CD4-positive, CD25-positive, alpha-beta regulatory T cell (primary cell): Measurements from ENCODE around the gene KCNT1. TPM values are rescaled to one million over a fixed set of nuclear protein-coding genes. Genes with fewer than 3 reads are reported as not detected.

ENCODE experiments used
- ATAC-seq, 2 donors: fragments of 150-1000 bp; cut with Tn5 transposase; one replicate each; pipeline ENCODE4 v1.10.0; 2021; ENCODE audit warnings: low read depth in 2 of 2, moderate number of reproducible peaks in 2 of 2, moderate library complexity in 1 of 2
- DNase-seq, 3 donors: peaks; one replicate each; pipeline versions ENCODE4 v3.0.0 to v3.0.0-alpha.2; 2012 to 2022; ENCODE audit warnings: mixed read lengths in 1 of 3
- H3K27ac ChIP-seq: one replicate; pipeline ENCODE4 v1.7.0; 2013; ENCODE audit warnings: mild to moderate bottlenecking, low read length; ENCODE audit not compliant: insufficient read depth, poor library complexity, severe bottlenecking
- H3K27me3 ChIP-seq: one replicate; pipeline ENCODE4 v1.7.0; 2013; ENCODE audit warnings: low read length; ENCODE audit not compliant: control insufficient read depth, insufficient read depth
- H3K36me3 ChIP-seq: one replicate; pipeline ENCODE4 v1.7.0; 2013; ENCODE audit warnings: mild to moderate bottlenecking, low read length, moderate library complexity; ENCODE audit not compliant: control insufficient read depth, insufficient read depth
- H3K4me1 ChIP-seq: 2 replicates; pipeline ENCODE4 v1.7.0; 2013; ENCODE audit warnings: mild to moderate bottlenecking, low read length; ENCODE audit not compliant: insufficient read depth, control insufficient read depth, poor library complexity, severe bottlenecking
- H3K4me3 ChIP-seq: one replicate; pipeline ENCODE4 v1.7.0; 2013; ENCODE audit warnings: low read depth, mild to moderate bottlenecking, low read length, moderate library complexity
- H3K9me3 ChIP-seq, 2 experiments: 1 replicate in 1 of 2; 2 replicates in 1 of 2; pipeline ENCODE4 v1.7.0; 2013; ENCODE audit warnings: low read length in 2 of 2, mild to moderate bottlenecking in 1 of 2, moderate library complexity in 1 of 2; ENCODE audit not compliant: control insufficient read depth in 2 of 2
- H3K27ac Mint-ChIP-seq, 3 donors: one replicate each; pipeline ENCODE4 v1.8.0; 2020 to 2022; ENCODE audit warnings: mild to moderate bottlenecking in 3 of 3, mixed read lengths in 3 of 3, moderate library complexity in 2 of 3
- H3K27me3 Mint-ChIP-seq: one replicate; pipeline ENCODE4 v1.8.0; 2022; ENCODE audit warnings: mild to moderate bottlenecking, mixed read lengths
- H3K36me3 Mint-ChIP-seq: one replicate; pipeline ENCODE4 v1.8.0; 2020; ENCODE audit warnings: mixed read lengths
- H3K4me1 Mint-ChIP-seq, 4 donors: one replicate each; pipeline ENCODE4 v1.8.0; 2020 to 2022; ENCODE audit warnings: mixed read lengths in 4 of 4, mild to moderate bottlenecking in 1 of 4
- H3K4me3 Mint-ChIP-seq, 4 donors: one replicate each; pipeline ENCODE4 v1.8.0; 2020 to 2022; ENCODE audit warnings: mild to moderate bottlenecking in 4 of 4, mixed read lengths in 4 of 4, moderate library complexity in 3 of 4
- H3K9me3 Mint-ChIP-seq, 7 donors: one replicate each; pipeline ENCODE4 v1.8.0; 2020 to 2022; ENCODE audit warnings: mixed read lengths in 7 of 7, mild to moderate bottlenecking in 3 of 7, moderate library complexity in 2 of 7
- polyA plus RNA-seq, 4 donors: library from polyadenylated mRNA; unstranded; fragments of 300-500 nt; fragmentation: Illumina TruSeq; gene quantifications; one replicate each; pipeline ENCODE4 v1.2.3, GENCODE V29; 2021
- total RNA-seq: library from RNA; stranded (reverse); gene quantifications from one replicate; pipeline ENCODE4 v1.2.3, GENCODE V29; 2022

The KCNT1 gene
- total and polyA plus RNA-seq, 5 donors from 2014 or later = not detected

DNA sequence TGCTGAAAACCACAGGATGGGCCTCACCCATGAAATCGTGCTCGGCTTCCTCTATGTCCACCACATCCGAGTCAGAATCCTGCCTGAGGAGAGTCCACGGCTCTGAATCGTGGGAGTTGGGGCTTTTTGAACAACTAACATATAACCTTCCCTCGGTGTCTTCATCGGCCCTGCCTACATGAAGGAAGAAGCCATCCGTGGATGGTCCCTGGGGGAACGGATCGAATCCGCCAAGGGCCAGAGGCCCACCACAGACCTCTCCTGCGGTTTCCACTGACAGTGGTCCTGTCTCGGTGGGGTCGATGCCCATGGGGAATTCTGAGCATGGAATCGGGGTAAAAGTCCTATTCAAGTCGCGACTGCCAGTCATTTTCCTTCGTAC, 120.4 kb downstream of the KCNT1 start:
- H3K36me3 Mint-ChIP-seq = peaks cover 43% of the 10 kb centered on the region

DNA sequence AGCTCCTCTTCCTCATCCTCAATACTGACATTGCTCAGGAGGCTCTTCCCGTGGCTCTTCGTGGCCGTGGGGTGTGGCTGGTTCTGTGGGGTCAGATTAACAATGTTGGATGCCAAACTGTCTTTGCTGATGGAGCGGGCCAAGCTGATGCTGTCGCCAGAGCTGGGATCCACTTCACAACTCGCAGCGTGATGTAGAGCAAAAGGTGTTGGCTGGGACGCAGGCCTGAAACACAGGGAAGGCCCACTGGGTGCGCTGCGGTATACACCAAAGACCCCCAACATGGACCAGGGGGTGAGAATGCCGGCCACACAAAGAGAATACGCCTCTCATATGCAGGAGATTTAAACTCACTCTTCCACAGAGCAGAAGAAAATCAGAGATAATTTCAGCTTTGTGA, 121.1 kb downstream of the KCNT1 start:
- Mint-ChIP-seq H3K4me1 (peaks cover 0 to 10% (median 4%) of the 10 kb centered on the region in 4 donors), H3K27ac (no peak overlapping the region), H3K27me3 (no peaks in the 10 kb centered on the region), H3K4me3 (no peak overlapping the region), H3K36me3 (peaks cover 44% of the 10 kb centered on the region), H3K9me3 (peaks cover 0 to under 1% (median 0%) of the 10 kb centered on the region in 7 donors)
- H3K4me1 ChIP-seq = no peaks in the 10 kb centered on the region
- H3K27me3 ChIP-seq = no peaks in the 10 kb centered on the region
- no peak overlapping the region for H3K27ac ChIP-seq
- H3K9me3 ChIP-seq = peaks cover 0 to under 1% of the 10 kb centered on the region in 2 experiments
- no peak overlapping the region for H3K4me3 ChIP-seq
- DNase-seq (no peak), ATAC-seq (no peak)
- H3K36me3 ChIP-seq = peaks cover 67% of the 10 kb centered on the region

More for the DNA sequence above, 120.4 kb downstream of the KCNT1 start:
- ATAC-seq (no peak), DNase-seq (no peak)
- Histone ChIP-seq H3K4me1 (no peaks in the 10 kb centered on the region), H3K27me3 (no peaks in the 10 kb centered on the region), H3K27ac (no peak overlapping the region), H3K4me3 (no peak overlapping the region), H3K36me3 (peaks cover 71% of the 10 kb centered on the region), H3K9me3 (no peaks in the 10 kb centered on the region)
- no peaks in the 10 kb centered on the region for H3K27me3 Mint-ChIP-seq
- no peak overlapping the region for H3K4me3 Mint-ChIP-seq
- no peaks in the 10 kb centered on the region for H3K9me3 Mint-ChIP-seq
- no peak overlapping the region for H3K27ac Mint-ChIP-seq
- H3K4me1 Mint-ChIP-seq = peaks cover 0 to 9% (median 4%) of the 10 kb centered on the region in 4 donors

DNA sequence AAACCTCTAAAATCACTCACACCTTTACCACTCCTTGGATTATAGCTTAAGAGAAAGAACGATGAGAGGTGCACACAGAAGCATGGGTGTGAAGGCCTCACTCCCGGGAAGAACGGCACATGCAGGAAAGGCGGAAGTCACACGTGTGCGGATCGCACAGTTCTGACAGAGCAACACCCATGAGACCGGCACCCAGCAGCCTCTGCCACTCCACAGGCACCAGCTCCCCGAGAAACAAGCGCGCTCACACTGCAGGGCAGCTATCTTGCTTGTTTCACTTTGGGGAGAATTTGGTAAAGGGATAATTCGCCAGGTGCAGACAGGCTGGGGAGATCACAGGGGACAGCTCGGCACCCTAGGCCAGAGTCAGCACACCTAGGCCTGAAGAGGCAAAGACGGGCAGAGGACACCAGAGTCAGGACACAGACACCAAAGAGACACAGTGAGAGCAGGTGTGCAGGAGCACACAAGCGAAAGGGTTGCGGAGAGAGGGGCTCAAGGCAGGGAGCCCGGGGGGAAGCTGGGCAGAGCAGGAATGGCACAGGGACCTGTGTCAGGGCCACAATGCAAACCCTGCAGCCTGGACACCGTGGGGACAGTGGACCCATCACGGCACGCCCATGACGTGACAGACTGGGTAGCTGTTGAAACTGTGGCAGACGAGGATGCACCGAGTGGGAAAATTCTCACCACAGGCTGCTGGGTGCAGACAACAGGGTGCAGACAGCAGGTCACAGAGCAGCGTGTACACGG, 123.6 kb downstream of the KCNT1 start:
- Histone ChIP-seq H3K36me3 (peaks cover 55% of the 10 kb centered on the region), H3K9me3 (peaks cover 6 to 9% of the 10 kb centered on the region in 2 experiments), H3K27ac (no peak overlapping the region), H3K27me3 (no peaks in the 10 kb centered on the region), H3K4me3 (no peak overlapping the region), H3K4me1 (no peaks in the 10 kb centered on the region)
- no peaks in the 10 kb centered on the region for H3K27me3 Mint-ChIP-seq
- peaks cover 0 to 11% (median 2%) of the 10 kb centered on the region in 7 donors for H3K9me3 Mint-ChIP-seq
- DNase-seq (no peak), ATAC-seq (no peak)
- peaks cover 47% of the 10 kb centered on the region for H3K36me3 Mint-ChIP-seq
- H3K4me3 Mint-ChIP-seq = no peak overlapping the region
- peak overlapping the region in 2 of 3 donors; percentile 75 to 83 for H3K27ac Mint-ChIP-seq
- peaks cover 0 to 10% (median 7%) of the 10 kb centered on the region in 4 donors for H3K4me1 Mint-ChIP-seq

GRCh38 chr9:135826188-135826545, 124.2 kb downstream of the KCNT1 start:
- peaks cover 46% of the 10 kb centered on the region for H3K36me3 Mint-ChIP-seq
- peaks cover 6 to 9% of the 10 kb centered on the region in 2 experiments for H3K9me3 ChIP-seq
- peaks cover 50% of the 10 kb centered on the region for H3K36me3 ChIP-seq
- no peak overlapping the region for H3K27ac ChIP-seq
- ATAC-seq (no peak), DNase-seq (no peak)
- no peak overlapping the region for H3K4me3 ChIP-seq
- peaks cover 0 to 10% (median 6%) of the 10 kb centered on the region in 4 donors for H3K4me1 Mint-ChIP-seq
- no peaks in the 10 kb centered on the region for H3K27me3 Mint-ChIP-seq
- H3K27me3 ChIP-seq = no peaks in the 10 kb centered on the region
- no peaks in the 10 kb centered on the region for H3K4me1 ChIP-seq
- peaks cover 0 to 11% (median 2%) of the 10 kb centered on the region in 7 donors for H3K9me3 Mint-ChIP-seq
- no peak overlapping the region for H3K4me3 Mint-ChIP-seq
- no peak overlapping the region for H3K27ac Mint-ChIP-seq

- Histone ChIP-seq H3K27ac (no peak overlapping the region), H3K36me3 (peaks cover 39% of the 10 kb centered on the region), H3K9me3 (peaks cover 6 to 9% of the 10 kb centered on the region in 2 experiments), H3K4me3 (no peak overlapping the region), H3K4me1 (no peaks in the 10 kb centered on the region), H3K27me3 (no peaks in the 10 kb centered on the region)
- Mint-ChIP-seq H3K36me3 (peaks cover 41% of the 10 kb centered on the region), H3K4me3 (peak overlapping the region in 1 of 4 donors; percentile 59), H3K27me3 (no peaks in the 10 kb centered on the region), H3K9me3 (peaks cover 0 to 11% (median 2%) of the 10 kb centered on the region in 7 donors), H3K4me1 (peaks cover under 1 to 16% (median 12%) of the 10 kb centered on the region in 4 donors), H3K27ac (no peak overlapping the region)
- no peak for ATAC-seq
- DNase-seq = no peak
Measured at GRCh38 chr9:135827301-135827700, 125.3 kb downstream of the KCNT1 start.

DNA sequence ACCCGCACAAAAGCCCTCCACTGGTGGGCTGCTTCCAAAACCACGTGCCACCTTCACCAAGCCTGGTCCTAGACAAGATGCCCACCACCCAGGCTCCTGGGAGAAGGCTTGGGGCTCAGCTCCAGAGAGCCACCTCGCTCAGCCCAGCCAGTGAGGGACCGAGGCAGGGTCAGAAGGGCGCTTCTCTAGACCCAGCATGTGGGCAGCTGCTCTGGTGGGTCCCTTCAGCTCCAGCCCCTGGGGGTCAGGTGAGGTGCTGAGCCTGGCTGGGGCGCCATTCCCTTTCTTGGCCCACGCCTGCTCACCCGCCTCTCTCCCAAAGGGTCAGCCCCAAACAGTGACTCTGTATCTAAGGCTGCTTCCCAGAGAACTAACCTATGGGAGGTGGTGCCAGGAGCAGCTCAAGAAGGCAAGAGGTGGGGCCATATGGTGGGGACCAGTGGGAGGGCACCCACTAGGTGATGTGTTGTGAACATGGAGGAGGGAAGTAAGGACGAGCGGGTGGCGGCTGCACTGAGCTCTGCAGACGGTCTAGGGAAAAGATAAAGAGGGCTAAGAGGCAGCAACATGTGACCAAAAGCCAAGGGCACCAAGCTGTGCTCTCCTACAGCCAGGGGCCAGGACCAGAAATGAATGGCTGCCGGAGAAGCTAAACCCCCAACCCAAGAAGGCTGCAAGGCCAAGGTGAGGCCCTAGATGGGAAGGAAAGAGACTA, 126.0 kb downstream of the KCNT1 start:
- no peaks in the 10 kb centered on the region for H3K27me3 Mint-ChIP-seq
- H3K27ac Mint-ChIP-seq = no peak overlapping the region
- Histone ChIP-seq H3K4me3 (no peak overlapping the region), H3K27me3 (no peaks in the 10 kb centered on the region), H3K36me3 (peaks cover 32% of the 10 kb centered on the region), H3K9me3 (peaks cover 6 to 9% of the 10 kb centered on the region in 2 experiments), H3K4me1 (no peaks in the 10 kb centered on the region), H3K27ac (no peak overlapping the region)
- ATAC-seq = no peak
- H3K4me1 Mint-ChIP-seq = peaks cover 4 to 18% (median 13%) of the 10 kb centered on the region in 4 donors
- no peak for DNase-seq
- H3K9me3 Mint-ChIP-seq = peaks cover 0 to 11% (median 2%) of the 10 kb centered on the region in 7 donors
- H3K36me3 Mint-ChIP-seq = peaks cover 40% of the 10 kb centered on the region
- H3K4me3 Mint-ChIP-seq = peak overlapping the region in 1 of 4 donors; percentile 31

- H3K9me3 Mint-ChIP-seq = peaks cover 0 to 11% (median 2%) of the 10 kb centered on the region in 7 donors
- Histone ChIP-seq H3K4me3 (no peak overlapping the region), H3K27me3 (no peaks in the 10 kb centered on the region), H3K36me3 (peaks cover 25% of the 10 kb centered on the region), H3K27ac (no peak overlapping the region), H3K9me3 (peaks cover 6 to 9% of the 10 kb centered on the region in 2 experiments), H3K4me1 (no peaks in the 10 kb centered on the region)
- peaks cover 38% of the 10 kb centered on the region for H3K36me3 Mint-ChIP-seq
- no peak for DNase-seq
- H3K27me3 Mint-ChIP-seq = no peaks in the 10 kb centered on the region
- no peak overlapping the region for H3K4me3 Mint-ChIP-seq
- no peak overlapping the region for H3K27ac Mint-ChIP-seq
- peaks cover 9 to 24% (median 14%) of the 10 kb centered on the region in 4 donors for H3K4me1 Mint-ChIP-seq
- ATAC-seq = no peak
Measured at GRCh38 chr9:135828656-135829055, 126.7 kb downstream of the KCNT1 start.
